NCI-H748 (cell line): ENCODE data around the gene SLC25A24.
"Not testable (repeated sequence)": the region's sequence is repeated elsewhere in the genome, so short reads cannot be mapped to it uniquely, and the experiment has no call there.

ENCODE experiments used
- DNase-seq: peaks from one replicate; lab custom pipeline; 2025; ENCODE audit not compliant: unreplicated experiment; lab: John Stamatoyannopoulos, UW

The SLC25A24 gene

DNA sequence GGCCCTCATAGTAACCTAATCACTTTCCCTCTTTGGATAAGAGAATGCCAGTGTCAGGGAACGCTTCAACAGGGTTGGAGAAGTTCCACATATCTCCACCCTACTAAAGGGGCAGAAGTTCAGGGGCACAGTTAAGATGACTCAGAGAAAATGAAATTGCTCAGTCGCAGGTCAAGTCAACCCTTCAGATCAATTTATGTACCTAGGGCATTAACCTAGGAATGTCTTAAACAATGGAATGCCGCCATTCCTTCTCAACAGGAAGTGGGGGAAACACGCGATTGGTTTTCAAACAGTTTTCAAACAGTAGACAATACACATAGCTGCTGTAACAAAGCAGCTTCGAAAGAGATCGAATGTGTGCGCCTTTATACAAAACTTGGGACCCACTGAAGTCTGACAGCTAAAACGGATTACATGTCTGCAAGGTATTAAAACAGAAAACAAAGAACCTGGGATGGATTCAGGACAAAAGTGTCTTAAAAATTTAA is 897 bp downstream of the SLC25A24 start:
- DNase-seq = peak; percentile 30

DNA sequence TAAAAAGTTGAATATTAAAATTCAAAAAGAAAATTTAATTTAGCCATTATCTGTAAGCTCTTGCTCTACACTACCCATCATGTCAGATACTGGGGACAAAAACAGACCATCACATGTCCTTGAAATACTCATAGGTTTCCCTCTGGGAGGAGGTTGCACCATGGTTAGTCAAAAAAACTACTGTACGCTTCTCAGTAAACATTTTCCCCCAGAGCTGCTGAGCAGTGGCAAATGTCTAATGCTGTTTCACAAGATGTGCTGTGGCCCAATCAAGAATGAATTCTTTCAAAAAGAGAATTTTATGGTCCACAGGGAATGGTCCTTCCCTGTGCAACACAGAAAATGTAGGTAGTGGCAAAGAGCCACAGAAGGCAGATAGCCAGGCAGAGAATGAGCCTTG is 6.1 kb downstream of the SLC25A24 start:
- DNase-seq = no peak

DNA sequence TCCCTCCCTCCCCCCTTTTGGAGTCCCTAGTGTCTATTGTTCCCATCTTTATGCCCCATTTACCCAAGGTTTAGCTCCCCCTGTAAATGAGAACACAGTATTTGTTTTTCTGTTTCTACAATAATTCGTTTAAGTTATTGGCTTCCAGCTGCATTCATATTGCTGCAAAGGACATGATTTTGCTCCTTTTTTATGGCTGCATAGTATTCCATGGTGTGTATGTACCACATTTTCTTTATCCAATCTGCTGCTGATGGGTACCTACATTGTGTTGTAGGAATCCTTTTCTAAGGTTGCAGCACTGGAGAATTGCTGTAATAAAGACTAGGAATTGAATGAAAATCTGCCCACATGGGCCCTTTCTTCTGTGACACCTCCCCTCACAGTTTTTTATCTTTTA is 6.8 kb downstream of the SLC25A24 start:
- DNase-seq = no peak

DNA sequence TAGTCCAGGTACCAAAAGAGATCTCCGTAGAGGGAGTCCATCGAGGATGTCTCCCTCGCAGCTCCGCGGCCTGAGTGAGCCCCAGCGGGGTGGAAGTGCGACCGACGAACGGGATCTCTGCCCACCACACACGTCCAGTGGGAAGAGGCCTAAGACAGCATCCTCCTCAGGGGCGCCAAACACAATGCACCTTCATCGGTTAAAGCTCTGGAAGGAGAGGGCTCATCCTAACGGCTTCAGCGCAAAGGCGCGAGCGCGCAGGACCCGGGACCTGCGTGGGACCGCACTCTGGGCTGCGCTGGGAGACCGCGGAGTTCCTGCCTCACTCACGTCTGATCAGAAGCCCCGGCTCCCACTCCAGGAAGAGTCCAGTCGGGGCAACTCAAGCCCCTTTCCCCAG is 7.6 kb downstream of the SLC25A24 start:
- DNase-seq = no peak

DNA sequence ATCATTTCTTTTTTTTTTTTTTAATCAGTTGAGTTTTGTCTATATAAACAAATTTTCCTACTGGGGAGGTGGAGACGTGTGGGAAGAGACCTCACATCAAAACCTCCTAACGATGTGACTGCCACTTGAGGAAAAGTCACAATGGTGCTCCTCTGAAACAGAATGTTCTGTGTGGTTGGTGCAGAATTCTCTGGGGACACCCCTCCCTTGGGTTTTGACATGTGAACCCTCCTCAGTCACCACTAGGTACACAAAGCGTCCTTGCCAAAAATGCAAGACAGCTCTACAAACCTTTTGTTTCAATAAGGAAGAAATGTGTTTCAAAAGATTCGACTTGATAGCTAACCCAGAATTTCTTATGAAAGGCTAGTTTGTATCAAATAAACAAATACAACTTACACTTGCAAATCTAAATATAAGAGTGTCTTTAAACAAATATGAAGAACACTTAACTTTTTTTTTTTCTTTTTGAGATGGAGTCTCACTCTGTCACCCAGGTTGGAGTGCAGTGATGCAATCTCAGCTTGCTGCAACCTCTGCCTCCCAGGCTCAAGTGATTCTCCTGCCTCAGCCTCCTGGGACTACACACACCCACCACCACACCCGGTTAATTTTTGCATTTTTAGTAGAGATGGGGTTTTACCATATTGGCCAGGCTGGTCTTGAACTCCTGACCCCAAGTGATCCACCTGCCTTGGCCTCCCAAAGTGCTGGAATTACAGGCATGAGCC is 9.3 kb downstream of the SLC25A24 start:
- no peak for DNase-seq

DNA sequence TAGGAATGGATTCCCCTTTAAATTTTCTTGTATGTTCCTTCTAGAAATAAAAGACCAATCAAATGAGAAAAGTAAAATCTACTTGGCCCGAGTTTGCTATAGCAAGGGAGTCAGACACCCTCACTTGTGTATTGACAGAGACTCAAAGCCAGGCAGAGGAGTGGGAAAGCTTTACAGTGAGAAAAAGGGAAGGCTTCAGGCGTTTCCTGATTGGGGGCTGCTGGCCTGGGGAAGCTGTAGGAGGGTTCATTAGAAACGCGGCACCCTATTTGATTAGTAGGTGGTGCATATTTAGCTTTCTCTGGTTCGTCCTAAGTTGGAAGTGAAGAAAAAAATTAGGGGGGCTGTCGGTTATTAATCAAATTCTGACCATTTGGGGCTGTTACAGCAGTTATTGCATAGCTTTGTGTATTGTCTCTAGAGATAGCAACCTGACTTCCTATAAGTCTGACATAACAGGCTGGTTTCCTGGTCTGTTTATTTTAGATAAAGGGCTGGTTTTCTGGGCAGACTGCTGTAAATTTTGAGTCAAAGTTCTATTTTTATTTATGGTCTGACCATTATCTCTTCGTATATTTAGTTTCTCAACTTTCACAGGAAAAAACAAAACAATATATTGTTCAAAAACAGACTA is 10.0 kb downstream of the SLC25A24 start:
- no peak for DNase-seq

DNA sequence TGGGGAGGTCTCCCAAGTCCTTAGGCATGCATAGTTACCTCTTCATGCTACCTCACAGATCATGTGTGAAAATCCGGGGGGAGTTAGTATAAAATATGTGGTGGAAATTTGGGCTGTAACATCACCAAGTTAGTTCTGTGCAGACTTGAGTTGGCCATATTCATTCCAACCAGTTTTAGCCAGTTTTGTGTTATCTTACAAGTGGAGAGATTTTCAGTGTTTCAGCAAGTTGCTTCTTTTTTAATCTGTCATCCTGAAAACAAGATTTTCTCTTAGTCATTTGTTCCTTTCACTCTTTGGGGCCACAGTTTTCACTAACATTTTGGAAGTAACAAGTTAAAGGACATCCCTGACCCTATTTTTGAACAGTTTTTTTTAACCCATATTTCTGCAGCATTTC is 11.3 kb downstream of the SLC25A24 start:
- DNase-seq = no peak

DNA sequence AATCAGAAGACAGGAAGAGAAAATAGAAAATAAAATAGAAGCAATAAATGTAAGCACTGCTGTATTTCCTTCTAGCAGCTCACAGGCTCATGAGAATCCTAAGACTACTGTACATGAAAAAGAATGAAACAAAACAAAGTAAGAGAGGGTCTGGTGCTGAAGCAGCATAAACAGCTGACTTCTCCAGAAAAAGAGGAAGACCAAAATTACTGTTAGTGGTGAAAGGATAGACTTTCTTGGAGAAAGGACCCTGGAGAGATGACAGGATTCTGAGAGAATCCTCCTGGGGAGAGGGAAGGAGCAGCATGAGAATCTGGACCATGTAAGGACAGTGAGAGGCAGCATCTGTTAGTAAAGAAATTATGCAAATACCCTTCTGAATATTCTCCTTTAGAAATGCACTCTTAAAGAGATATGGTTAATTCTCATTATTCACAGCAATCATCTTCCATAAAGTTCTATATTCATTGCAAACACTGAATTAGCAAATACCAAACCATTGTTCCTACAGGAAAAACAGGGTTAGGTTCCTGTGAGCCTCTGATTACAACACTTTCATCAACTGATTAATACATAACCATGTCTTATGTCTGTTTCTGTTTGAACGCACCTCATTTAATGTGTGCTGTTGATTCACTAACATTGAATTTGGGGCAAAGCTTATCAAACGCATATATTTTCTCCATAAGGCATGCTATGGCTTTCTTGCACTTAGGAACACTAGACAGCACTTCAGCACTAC is 17.0 kb downstream of the SLC25A24 start:
- no peak for DNase-seq

DNA sequence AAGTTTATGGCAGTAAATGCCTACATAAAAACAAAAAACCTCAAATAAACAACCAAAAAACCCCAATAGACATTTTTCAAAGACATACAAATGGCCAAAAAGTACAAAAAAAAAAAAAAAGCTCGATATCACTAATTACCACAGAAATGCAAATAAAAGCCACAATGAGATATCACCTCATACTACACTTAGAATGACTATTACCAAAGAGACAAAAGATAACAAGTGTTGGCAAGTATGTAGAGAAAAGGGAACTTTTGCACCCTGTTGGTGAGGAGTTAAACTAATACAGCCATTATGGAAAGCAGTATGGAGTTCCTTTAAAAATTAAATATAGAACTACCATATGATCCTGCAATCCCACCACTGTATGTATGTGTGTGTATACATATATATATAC is 21.1 kb downstream of the SLC25A24 start:
- no peak for DNase-seq

DNA sequence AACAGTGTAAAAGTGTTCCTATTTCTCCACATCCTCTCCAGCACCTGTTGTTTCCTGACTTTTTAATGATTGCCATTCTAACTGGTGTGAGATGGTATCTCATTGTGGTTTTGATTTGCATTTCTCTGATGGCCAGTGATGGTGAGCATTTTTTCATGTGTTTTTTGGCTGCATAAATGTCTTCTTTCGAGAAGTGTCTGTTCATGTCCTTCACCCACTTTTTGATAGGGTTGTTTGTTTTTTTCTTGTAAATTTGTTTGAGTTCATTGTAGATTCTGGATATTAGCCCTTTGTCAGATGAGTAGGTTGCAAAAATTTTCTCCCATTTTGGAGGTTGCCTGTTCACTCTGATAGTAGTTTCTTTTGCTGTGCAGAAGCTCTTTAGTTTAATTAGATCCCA is 37.7 kb downstream of the SLC25A24 start:
- not testable (repeated sequence) for DNase-seq

DNA sequence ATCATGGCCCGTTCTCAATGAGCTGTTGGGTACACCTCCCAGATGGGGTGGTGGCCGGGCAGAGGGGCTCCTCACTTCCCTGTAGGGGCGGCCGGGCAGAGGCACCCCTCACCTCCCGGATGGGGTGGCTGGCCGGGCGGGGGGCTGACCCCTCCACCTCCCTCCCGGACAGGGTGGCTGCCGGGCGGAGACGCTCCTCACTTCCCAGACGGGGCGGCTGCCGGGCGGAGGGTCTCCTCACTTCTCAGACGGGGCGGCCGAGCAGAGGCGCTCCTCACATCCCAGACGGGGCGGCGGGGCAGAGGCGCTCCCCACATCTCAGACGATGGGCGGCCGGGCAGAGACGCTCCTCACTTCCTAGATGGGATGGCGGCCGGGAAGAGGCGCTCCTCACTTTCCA is 40.2 kb downstream of the SLC25A24 start:
- not testable (repeated sequence) for DNase-seq

DNA sequence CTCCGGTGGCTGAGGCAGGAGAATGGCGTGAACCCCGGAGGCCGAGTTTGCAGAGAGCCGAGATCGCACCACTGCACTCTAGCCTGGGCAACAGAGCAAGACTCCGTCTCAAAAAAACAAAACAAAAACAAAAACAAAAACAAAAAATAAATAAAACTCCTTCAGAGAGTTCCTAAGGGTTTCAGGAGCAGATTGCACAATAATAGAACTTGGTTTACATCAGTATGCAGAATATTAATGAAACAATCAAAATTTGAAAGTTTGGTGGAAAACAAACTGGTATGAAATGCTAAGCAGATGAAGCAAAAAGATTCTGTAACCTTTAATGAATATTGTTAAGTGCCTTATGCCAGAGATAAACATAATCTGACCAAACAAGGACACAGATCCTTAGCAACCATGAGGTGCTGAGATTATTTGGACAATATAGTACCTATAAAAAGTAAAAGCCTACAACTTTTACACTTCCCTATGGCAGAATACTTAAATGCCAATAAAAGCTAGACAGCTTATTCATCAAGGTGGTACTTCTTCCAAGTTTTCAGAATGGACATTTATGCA is 41.2 kb downstream of the SLC25A24 start:
- no peak for DNase-seq

DNA sequence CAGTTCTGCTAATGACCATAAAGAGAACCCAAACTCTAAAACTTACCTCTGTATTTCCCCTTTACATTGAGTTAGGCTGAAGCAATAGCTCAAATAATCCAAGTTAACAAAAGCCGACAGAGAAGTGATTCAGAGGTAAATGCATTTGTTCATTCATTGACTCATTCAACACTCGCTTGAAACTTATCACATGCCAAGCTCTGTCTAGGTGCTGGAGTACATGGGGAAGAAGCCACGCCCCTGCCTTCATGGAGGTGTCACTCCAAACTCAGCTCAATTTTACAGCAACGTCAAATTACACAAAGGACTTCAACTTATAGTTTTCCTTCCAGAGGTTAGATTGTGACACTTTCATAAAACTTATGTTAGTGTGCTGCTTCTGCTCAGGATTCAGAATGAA is 45.8 kb downstream of the SLC25A24 start:
- DNase-seq = no peak

DNA sequence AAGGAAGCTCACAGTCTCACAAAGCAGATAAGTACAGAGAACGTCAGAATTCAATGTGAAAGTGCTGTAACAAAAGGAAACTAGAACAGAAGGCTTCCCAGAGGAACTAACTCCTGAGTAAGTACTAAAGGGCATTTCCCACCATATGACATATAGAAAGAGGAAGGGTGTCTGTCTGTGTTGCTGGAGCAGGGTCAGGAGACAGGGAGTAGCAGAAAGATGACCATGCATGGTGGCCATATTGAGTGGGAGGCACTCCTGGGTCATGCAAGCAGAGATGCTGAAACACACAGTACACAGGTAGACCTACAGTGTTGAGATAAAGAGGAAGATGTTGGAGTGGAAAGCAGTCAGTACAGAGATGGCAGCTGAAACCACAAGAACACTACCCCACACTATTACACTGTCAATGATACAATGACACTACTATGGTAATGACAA is 47.3 kb downstream of the SLC25A24 start:
- DNase-seq = no peak

DNA sequence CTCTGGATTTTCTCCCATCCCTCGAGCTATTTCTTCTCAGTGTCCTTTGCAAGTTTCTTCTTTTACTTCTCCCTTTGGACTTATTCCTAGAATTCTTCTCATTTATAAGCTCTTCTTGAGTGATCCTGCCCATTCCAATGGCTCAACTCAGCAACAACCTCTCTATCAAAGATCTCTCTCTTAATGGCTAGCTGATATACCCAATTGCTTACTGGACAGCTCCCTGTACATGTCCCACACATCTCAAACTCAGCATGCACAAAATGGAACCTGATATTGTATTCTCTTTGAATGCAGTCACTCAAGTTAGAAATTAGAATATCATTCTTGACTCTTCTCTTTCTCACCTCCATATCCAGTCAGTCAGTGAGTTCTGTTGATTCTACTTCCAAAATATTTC is 48.6 kb downstream of the SLC25A24 start:
- no peak for DNase-seq

DNA sequence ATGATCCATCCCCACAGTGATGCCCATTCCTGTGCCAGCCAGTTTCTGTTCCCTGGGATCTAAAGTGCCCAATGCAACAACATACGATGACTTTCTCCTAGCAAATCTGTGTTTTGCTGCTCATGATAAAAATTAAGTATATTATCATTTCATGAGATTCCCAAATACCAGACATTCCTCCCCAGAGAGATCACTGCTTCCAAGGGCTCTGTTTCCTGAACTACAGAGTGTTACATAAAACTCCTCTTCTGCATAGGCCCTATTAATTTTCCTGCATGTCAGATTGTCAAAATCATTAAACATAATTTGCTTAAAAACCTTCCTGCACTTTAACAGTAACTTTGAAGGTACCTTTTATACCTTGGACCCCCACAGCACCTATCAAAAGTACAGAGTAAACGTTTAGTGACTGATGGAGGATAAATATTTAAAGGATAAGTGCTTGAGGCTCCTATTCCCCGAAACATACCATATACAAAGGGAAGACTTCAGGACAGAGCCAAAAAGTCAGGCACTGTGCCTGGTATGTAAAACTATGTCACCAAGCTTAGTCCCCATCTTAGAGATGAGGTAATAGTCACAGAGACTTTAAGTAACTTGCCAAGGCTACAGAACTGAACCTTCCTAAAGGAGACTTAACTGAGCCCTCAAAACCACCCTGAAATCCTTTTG is 50.2 kb downstream of the SLC25A24 start:
- DNase-seq = no peak

DNA sequence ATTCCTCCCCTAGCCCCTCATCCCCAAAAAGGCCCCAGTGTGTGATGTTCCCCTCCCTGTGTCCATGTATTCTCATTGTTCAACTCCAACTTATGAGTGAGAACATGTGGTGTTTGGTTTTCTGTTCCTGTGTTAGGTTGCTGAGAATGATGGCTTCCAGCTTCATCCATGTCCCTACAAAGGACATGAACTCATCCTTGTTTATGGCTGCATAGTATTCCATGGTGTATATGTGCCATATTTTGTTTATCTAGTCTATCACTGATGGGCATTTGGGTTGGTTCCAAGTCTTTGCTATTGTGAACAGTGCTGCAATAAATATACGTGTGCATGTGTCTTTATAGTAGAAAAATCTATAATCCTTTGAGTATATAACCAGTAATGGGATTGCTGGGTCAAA is 55.6 kb downstream of the SLC25A24 start:
- DNase-seq = not testable (repeated sequence)

DNA sequence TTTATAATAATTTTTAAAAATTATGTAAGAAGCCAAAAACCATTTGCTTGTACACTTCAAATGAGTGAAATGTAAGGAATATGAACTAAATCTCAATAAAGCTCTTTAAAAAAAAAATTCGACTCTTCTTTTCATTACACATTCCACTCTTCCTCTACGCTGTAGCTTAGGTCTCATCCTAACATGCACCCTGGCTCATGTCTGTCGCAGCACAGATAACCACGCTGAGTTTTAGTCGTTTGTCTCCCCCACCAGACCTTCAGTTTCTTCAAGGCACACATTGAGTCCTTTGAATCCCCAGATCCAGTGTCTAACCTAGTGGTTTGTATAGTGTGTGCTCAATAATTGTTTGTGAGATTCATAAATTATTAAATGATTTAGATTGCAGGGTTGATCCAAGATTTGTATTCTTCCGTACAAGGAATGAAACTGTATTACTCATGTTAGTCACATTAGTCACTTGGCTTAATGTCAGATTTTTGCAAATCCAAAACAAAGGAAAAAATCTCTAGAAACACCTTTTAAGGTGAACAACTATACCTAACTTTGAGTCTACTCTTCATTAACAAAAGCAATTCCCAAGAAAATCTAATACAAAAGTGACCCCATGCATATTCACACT is 57.3 kb downstream of the SLC25A24 start:
- no peak for DNase-seq

DNA sequence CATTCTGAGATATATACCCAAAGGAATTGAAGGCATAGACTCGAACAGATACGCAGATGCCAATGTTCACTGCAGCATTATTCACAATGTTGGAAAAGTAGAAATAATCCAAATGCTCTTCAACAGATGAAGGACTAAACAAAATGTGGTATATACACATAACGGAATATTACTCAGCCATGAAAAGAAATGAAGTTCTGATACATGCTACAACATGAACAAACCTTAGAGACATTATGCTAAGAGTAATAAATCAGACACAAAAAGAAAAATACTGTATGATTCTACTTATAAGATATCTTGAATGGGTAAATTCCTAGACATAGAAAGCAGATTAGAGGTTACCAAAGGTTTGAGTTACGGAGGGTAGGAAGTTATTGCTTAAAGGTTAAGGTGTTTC is 57.9 kb downstream of the SLC25A24 start:
- no peak for DNase-seq

DNA sequence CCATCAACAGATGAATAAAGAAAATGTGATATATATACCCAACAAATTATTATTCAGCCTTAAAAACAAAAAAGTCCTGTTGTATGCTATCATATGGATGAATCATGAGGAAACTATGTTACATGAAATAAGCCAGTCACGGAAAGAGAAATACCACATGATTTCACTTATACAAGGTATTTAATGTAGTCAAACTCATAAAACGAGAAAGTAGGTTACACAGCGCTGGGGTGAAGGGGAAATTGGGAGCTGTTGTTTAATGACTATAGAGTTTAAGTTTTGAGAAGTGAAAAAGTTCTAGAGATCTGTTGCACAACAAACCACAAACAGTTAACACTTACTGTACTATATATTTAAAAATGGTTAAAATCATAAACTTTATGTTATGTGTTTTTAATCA is 58.5 kb downstream of the SLC25A24 start:
- DNase-seq = no peak

DNA sequence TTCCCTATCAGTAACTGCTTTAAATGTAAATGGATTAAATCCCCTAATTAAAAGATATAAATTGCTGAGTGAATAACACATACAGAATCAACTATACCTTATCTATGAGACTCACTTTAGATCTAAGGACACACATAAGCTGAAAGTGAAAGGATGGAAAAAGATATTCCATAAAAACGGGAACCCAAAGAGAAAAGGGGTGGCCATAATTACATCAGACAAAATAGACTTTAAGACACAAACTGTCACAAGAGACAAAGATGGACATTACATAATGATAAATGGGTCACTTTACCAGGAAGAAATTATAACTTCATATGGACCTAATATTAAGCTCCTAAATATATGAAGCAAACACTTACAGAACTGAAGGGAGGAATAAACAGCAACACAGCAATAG is 59.2 kb downstream of the SLC25A24 start:
- no peak for DNase-seq
